Parathyroid adenoma (tissue), 2 donors: Measurements from ENCODE around the gene SIAH1.

Source experiments
- H2AFZ ChIP-seq: fragments of 300-600 bp; sonication (generic); one replicate; pipeline ENCODE4 v1.7.0; 2017; ENCODE audit warnings: antibody characterized with exemption, mild to moderate bottlenecking
- H3K27ac ChIP-seq: fragments of 300-600 bp; sonication (generic); one replicate; pipeline ENCODE4 v1.7.0; 2017
- H3K27me3 ChIP-seq: fragments of 300-600 bp; sonication (generic); one replicate; pipeline ENCODE4 v1.7.0; 2017; ENCODE audit warnings: low read length; ENCODE audit not compliant: control insufficient read depth, insufficient read depth
- H3K36me3 ChIP-seq: fragments of 300-600 bp; sonication (generic); one replicate; pipeline ENCODE4 v1.7.0; 2017; ENCODE audit warnings: low read length; ENCODE audit not compliant: control insufficient read depth, insufficient read depth
- H3K4me1 ChIP-seq: fragments of 300-600 bp; sonication (generic); one replicate; pipeline ENCODE4 v1.7.0; 2017; ENCODE audit warnings: control low read depth
- H3K4me2 ChIP-seq: fragments of 300-600 bp; sonication (generic); one replicate; pipeline ENCODE4 v1.7.0; 2017; ENCODE audit warnings: low read length
- H3K4me3 ChIP-seq: fragments of 300-600 bp; sonication (generic); one replicate; pipeline ENCODE4 v1.7.0; 2017; ENCODE audit warnings: low read depth, low read length
- H3K79me2 ChIP-seq: fragments of 300-600 bp; sonication (generic); one replicate; pipeline ENCODE4 v1.7.0; 2017; ENCODE audit warnings: control low read depth
- H3K9ac ChIP-seq: fragments of 300-600 bp; sonication (generic); one replicate; pipeline ENCODE4 v1.7.0; 2017; ENCODE audit warnings: mild to moderate bottlenecking
- H3K9me3 ChIP-seq: fragments of 300-600 bp; sonication (generic); one replicate; pipeline ENCODE4 v1.7.0; 2017; ENCODE audit warnings: low read length; ENCODE audit not compliant: control insufficient read depth
- TF ChIP-seq, protein P1 (sequence below): fragments of 300-600 bp; sonication (generic); IDR thresholded peaks from one replicate; pipeline ENCODE4 v1.7.0; 2017; ENCODE audit warnings: antibody characterized with exemption, mild to moderate bottlenecking
- donor health status: primary hyperparathyroidism.

Gene SIAH1

DNA sequence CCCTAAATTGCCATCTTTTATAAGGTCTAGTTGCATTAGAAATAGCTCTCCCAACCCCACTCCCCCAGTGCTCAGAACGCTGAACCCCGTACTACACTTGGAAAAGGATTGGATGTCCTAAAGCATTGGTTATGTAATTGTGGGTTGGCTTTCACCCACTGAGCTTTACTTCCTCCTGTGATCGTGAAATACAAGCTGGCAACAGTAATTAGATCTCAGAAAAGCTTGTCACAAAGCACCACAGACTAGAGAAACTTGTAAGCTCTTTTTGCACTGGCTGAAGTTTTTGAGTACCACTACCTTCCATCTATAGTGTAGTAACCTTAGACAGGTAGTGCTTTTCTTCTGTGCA is 54.4 kb downstream of the SIAH1 start:
- no peak overlapping the region for H3K4me3 ChIP-seq
- H3K27ac ChIP-seq, result no peak overlapping the region
- H3K27me3 ChIP-seq, result no peaks in the 10 kb centered on the region
- H2AFZ ChIP-seq, result no peak overlapping the region
- no peak overlapping the region for H3K9ac ChIP-seq
- TF ChIP-seq, protein P1, sequence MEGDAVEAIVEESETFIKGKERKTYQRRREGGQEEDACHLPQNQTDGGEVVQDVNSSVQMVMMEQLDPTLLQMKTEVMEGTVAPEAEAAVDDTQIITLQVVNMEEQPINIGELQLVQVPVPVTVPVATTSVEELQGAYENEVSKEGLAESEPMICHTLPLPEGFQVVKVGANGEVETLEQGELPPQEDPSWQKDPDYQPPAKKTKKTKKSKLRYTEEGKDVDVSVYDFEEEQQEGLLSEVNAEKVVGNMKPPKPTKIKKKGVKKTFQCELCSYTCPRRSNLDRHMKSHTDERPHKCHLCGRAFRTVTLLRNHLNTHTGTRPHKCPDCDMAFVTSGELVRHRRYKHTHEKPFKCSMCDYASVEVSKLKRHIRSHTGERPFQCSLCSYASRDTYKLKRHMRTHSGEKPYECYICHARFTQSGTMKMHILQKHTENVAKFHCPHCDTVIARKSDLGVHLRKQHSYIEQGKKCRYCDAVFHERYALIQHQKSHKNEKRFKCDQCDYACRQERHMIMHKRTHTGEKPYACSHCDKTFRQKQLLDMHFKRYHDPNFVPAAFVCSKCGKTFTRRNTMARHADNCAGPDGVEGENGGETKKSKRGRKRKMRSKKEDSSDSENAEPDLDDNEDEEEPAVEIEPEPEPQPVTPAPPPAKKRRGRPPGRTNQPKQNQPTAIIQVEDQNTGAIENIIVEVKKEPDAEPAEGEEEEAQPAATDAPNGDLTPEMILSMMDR, result no peak
- peaks cover 18% of the 10 kb centered on the region for H3K79me2 ChIP-seq
- H3K4me2 ChIP-seq, result no peak overlapping the region
- H3K9me3 ChIP-seq, result no peaks in the 10 kb centered on the region
- H3K36me3 ChIP-seq, result no peaks in the 10 kb centered on the region
- H3K4me1 ChIP-seq, result peaks cover 10% of the 10 kb centered on the region

- TF ChIP-seq, protein P1, result no peak
Measured at GRCh38 chr16:48330189-48330840, 54.9 kb downstream of the SIAH1 start.

GRCh38 chr16:48329138-48329537 is 56.1 kb downstream of the SIAH1 start:
- H3K27me3 ChIP-seq, result no peaks in the 10 kb centered on the region
- TF ChIP-seq, protein P1, result no peak
- no peak overlapping the region for H3K27ac ChIP-seq
- no peak overlapping the region for H3K9ac ChIP-seq
- peaks cover 14% of the 10 kb centered on the region for H3K79me2 ChIP-seq
- no peaks in the 10 kb centered on the region for H3K36me3 ChIP-seq
- no peak overlapping the region for H2AFZ ChIP-seq
- no peak overlapping the region for H3K4me3 ChIP-seq
- H3K4me1 ChIP-seq, result peaks cover 7% of the 10 kb centered on the region
- H3K9me3 ChIP-seq, result no peaks in the 10 kb centered on the region
- H3K4me2 ChIP-seq, result no peak overlapping the region

More at GRCh38 chr16:48330189-48330840, 54.9 kb downstream of the SIAH1 start:
- no peaks in the 10 kb centered on the region for H3K27me3 ChIP-seq
- H3K9me3 ChIP-seq, result no peaks in the 10 kb centered on the region
- peaks cover 7% of the 10 kb centered on the region for H3K4me1 ChIP-seq
- no peak overlapping the region for H3K4me3 ChIP-seq
- H3K4me2 ChIP-seq, result no peak overlapping the region
- H2AFZ ChIP-seq, result no peak overlapping the region
- no peak overlapping the region for H3K9ac ChIP-seq
- no peak overlapping the region for H3K27ac ChIP-seq
- H3K36me3 ChIP-seq, result no peaks in the 10 kb centered on the region
- peaks cover 21% of the 10 kb centered on the region for H3K79me2 ChIP-seq

GRCh38 chr16:48326915-48327314 is 58.3 kb downstream of the SIAH1 start:
- Histone ChIP-seq H3K79me2 (peaks cover 5% of the 10 kb centered on the region), H3K27ac (no peak overlapping the region), H2AFZ (no peak overlapping the region), H3K36me3 (no peaks in the 10 kb centered on the region), H3K9ac (no peak overlapping the region), H3K4me3 (no peak overlapping the region), H3K27me3 (no peaks in the 10 kb centered on the region), H3K4me1 (peaks cover 7% of the 10 kb centered on the region), H3K9me3 (no peaks in the 10 kb centered on the region), H3K4me2 (no peak overlapping the region)
- TF ChIP-seq, protein P1, result no peak
